GM21447 (cell line): ENCODE results near the gene ARHGEF35.
"Not testable (repeated sequence)": the region's sequence is repeated elsewhere in the genome, so short reads cannot be mapped to it uniquely, and the experiment has no call there.

ENCODE experiments used
- ATAC-seq: cut with Tn5 transposase; IDR thresholded peaks from one replicate; pipeline ENCODE4 v1.9.1; 2021; ENCODE audit not compliant: unreplicated experiment

The ARHGEF35 gene

GRCh38 chr7:144195212-144195872 lies at the start of gene ARHGEF35:
Gene ARHGEF35 (minus strand): TSS chr7:144195833. CDS start chr7:144188383, 7,450 bp downstream.
- peak; percentile 61 for ATAC-seq

- ATAC-seq = not testable (repeated sequence)
Measured at GRCh38 chr7:144245372-144245771, 49.7 kb upstream of the ARHGEF35 start.

- not testable (repeated sequence) for ATAC-seq
Measured at GRCh38 chr7:144239365-144239764, 43.7 kb upstream of the ARHGEF35 start, which contains the start of gene OR2A42. Gene OR2A42 (minus strand): TSS chr7:144239605. CDS start chr7:144232843, 6,762 bp downstream.

GRCh38 chr7:144238530-144239082 lies 43.0 kb upstream of the ARHGEF35 start:
- not testable (repeated sequence) for ATAC-seq

GRCh38 chr7:144233039-144233438 lies 37.4 kb upstream of the ARHGEF35 start:
- ATAC-seq = not testable (repeated sequence)

- ATAC-seq = not testable (repeated sequence)
Measured at GRCh38 chr7:144231027-144231426, 35.4 kb upstream of the ARHGEF35 start.

- not testable (repeated sequence) for ATAC-seq
Measured at GRCh38 chr7:144228810-144229209, 33.2 kb upstream of the ARHGEF35 start.

- ATAC-seq = not testable (repeated sequence)
Measured at GRCh38 chr7:144226866-144227265, 31.2 kb upstream of the ARHGEF35 start.

GRCh38 chr7:144223675-144224074 lies 28.0 kb upstream of the ARHGEF35 start:
- not testable (repeated sequence) for ATAC-seq

- ATAC-seq = not testable (repeated sequence)
Measured at GRCh38 chr7:144220531-144220930, 24.9 kb upstream of the ARHGEF35 start.

GRCh38 chr7:144219149-144219548 lies 23.5 kb upstream of the ARHGEF35 start:
- not testable (repeated sequence) for ATAC-seq

- ATAC-seq = not testable (repeated sequence)
Measured at GRCh38 chr7:144218581-144218980, 22.9 kb upstream of the ARHGEF35 start.

- ATAC-seq = not testable (repeated sequence)
Measured at GRCh38 chr7:144217200-144217599, 21.6 kb upstream of the ARHGEF35 start.

GRCh38 chr7:144205306-144205705 lies 9.7 kb upstream of the ARHGEF35 start:
- ATAC-seq = not testable (repeated sequence)

- not testable (repeated sequence) for ATAC-seq
Measured at GRCh38 chr7:144203086-144203485, 7.5 kb upstream of the ARHGEF35 start.

- ATAC-seq = not testable (repeated sequence)
Measured at GRCh38 chr7:144201978-144202377, 6.3 kb upstream of the ARHGEF35 start.

GRCh38 chr7:144198934-144199333 lies 3.3 kb upstream of the ARHGEF35 start:
- ATAC-seq = not testable (repeated sequence)

- ATAC-seq = not testable (repeated sequence)
Measured at GRCh38 chr7:144194453-144194852, 1.2 kb downstream of the ARHGEF35 start.

GRCh38 chr7:144193782-144194181 lies 1.9 kb downstream of the ARHGEF35 start:
- not testable (repeated sequence) for ATAC-seq

- not testable (repeated sequence) for ATAC-seq
Measured at GRCh38 chr7:144188578-144189171, 7.0 kb downstream of the ARHGEF35 start.

GRCh38 chr7:144187848-144188247 lies 7.8 kb downstream of the ARHGEF35 start:
- ATAC-seq = not testable (repeated sequence)

GRCh38 chr7:144183166-144183565 lies 12.5 kb downstream of the ARHGEF35 start, which contains the start of gene CTAGE4:
Gene CTAGE4 (plus strand): TSS chr7:144183466. CDS start chr7:144183504, 38 bp downstream.
- not testable (repeated sequence) for ATAC-seq
